HG02798 (cell line): ENCODE results near the gene PDIA6.
"Not testable (repeated sequence)": the region's sequence is repeated elsewhere in the genome, so short reads cannot be mapped to it uniquely, and the experiment has no call there.

Source experiments
- ATAC-seq: cut with Tn5 transposase; IDR thresholded peaks from one replicate; pipeline ENCODE4 v1.9.1; 2021; ENCODE audit warnings: mild to moderate bottlenecking; ENCODE audit not compliant: unreplicated experiment, poor library complexity

PDIA6 gene

GRCh38 chr2:10786240-10786982, 26.2 kb downstream of the PDIA6 start:
- no peak for ATAC-seq

GRCh38 chr2:10785260-10785659, 27.3 kb downstream of the PDIA6 start:
- no peak for ATAC-seq

GRCh38 chr2:10784719-10785118, 27.9 kb downstream of the PDIA6 start:
- ATAC-seq = no peak

GRCh38 chr2:10783421-10783820, 29.2 kb downstream of the PDIA6 start:
- ATAC-seq = no peak

GRCh38 chr2:10781746-10782145, 30.8 kb downstream of the PDIA6 start:
- ATAC-seq = no peak

- not testable (repeated sequence) for ATAC-seq
Observed at GRCh38 chr2:10780821-10781220, 31.8 kb downstream of the PDIA6 start.

GRCh38 chr2:10780491-10780820, 32.1 kb downstream of the PDIA6 start:
- no peak for ATAC-seq

- ATAC-seq = no peak
Observed at GRCh38 chr2:10779776-10780490, 32.7 kb downstream of the PDIA6 start.

GRCh38 chr2:10778724-10779115, 33.9 kb downstream of the PDIA6 start:
- ATAC-seq = no peak

GRCh38 chr2:10777842-10778723, 34.5 kb downstream of the PDIA6 start:
- ATAC-seq = no peak

- ATAC-seq = no peak
Observed at GRCh38 chr2:10777111-10777841, 35.3 kb downstream of the PDIA6 start.

GRCh38 chr2:10776231-10776977, 36.2 kb downstream of the PDIA6 start:
- ATAC-seq = no peak

- no peak for ATAC-seq
Observed at GRCh38 chr2:10775831-10776230, 36.8 kb downstream of the PDIA6 start.

- no peak for ATAC-seq
Observed at GRCh38 chr2:10775021-10775780, 37.4 kb downstream of the PDIA6 start.

GRCh38 chr2:10774394-10774793, 38.2 kb downstream of the PDIA6 start:
- no peak for ATAC-seq

GRCh38 chr2:10773821-10774341, 38.7 kb downstream of the PDIA6 start:
- no peak for ATAC-seq

GRCh38 chr2:10772868-10773215, 39.7 kb downstream of the PDIA6 start:
- no peak for ATAC-seq

GRCh38 chr2:10772201-10772867, 40.3 kb downstream of the PDIA6 start:
- no peak for ATAC-seq
